SHP77 treated with DMSO at 0.1 percent for 48 hours (cell line): ENCODE measurements around the gene CABP1.

ENCODE experiments used
- DNase-seq: peaks from one replicate; lab custom pipeline; 2025; lab: John Stamatoyannopoulos, UW

The CABP1 gene

GRCh38 chr12:120631097-120631496, 9.3 kb upstream of the CABP1 start:
- DNase-seq = no peak

DNA sequence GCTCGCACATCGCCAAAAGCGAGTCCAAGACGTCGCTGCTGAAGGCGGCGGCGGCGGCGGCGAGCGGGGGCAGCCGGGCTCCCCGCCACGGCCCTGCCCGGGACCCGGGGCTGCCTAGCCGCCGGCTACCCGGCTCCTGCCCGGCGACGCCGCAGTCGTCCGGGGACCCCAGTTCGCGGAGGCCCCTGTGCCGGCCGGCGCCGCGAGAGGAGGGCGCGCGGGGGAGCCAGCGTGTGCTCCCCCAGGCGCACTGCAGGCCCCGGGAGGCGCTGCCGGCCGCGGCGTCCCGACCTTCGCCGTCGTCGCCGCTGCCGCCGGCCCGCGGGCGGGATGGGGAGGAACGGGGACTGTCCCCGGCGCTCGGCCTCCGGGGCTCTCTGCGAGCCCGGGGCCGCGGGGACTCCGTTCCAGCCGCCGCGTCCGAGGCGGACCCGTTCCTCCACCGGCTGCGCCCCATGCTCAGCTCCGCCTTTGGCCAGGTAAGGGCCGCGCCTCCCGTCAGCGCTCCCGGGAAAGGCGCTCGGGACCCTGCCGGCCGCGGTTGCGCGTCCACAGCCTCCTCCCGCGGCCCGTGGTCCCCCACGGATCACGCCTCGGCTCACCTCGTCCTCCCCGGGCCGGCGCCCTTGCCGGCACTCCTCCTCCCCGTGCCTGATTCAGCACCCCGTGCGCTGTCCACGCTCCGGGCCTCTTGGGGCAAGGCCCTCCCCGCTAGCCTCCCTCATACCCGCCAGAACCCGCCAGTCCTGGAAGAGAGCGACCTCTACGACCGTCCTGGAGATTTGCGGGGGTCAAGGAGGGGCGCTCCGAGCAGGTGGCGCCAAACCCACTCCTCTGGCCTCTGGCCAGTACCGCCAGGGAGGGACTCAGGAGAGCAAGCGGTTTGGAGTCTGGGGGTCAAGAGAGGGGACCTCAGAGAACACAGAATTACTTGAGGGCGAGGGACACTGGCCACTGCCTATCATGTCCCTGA, 721 bp downstream of the CABP1 start:
- no peak for DNase-seq

GRCh38 chr12:120642121-120642520, 1.7 kb downstream of the CABP1 start:
- DNase-seq = no peak

- no peak for DNase-seq
Measured at GRCh38 chr12:120642826-120643225, 2.4 kb downstream of the CABP1 start.

- DNase-seq = no peak
Measured at GRCh38 chr12:120643574-120643973, 3.1 kb downstream of the CABP1 start.

DNA sequence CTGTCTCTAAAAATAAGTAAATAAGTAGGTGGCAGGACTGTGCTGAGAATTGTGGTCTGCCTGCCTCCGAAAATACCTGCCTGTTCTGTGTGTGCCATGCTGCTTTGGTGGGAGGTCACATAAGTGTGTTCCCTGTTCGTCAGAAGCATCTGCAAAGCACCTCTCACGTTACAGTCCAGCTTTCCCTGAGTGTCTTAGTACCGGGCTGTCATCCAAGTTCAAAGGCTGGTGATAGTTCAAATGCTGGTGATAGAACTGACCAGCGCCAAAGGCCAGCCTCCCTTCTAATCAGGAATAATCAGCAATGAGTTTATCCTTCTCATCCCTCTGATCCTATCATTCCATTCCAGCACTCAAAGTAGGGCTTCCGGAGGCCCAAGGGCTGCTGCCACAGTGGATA, 5.6 kb downstream of the CABP1 start:
- DNase-seq = no peak

DNA sequence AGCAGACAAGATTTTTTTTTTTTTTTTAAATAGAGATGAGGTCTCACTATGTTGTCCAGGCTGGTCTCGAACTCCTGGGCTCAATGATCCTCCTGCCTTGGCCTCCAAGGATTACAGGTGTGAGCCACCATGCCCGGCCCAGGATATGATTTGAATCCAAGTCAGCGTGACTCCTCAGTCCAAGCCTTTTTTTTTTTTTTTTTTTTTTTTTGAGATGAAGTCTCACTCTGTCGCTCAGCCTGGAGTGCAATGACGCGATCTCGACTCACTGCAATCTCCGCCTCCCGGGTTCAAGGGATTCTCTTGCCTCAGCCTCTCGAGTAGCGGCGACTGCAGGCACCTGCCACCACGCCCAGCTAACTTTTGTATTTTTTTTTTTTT, 6.9 kb downstream of the CABP1 start:
- DNase-seq = no peak

- DNase-seq = no peak
Measured at GRCh38 chr12:120649442-120650232, 9.2 kb downstream of the CABP1 start.

- no peak for DNase-seq
Measured at GRCh38 chr12:120650233-120650690, 9.8 kb downstream of the CABP1 start.

DNA sequence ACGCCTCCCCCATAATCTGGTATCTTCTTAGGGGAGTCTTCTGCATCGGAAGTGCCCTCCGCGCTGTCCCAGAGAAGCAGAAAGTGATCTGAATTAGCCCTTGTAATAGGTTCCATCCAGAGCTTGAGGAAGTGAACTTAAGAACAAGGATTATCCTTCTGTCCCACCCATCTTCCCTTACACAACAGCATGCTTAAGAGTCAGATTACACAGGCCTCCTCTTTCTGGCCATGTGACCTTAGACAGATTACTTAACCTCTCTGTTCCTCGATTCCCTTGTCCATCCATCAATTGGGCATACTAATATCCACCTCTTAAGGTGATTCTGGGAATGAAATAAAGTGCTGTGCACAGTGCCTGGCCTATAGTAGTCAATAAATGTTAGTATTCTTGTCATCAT, 11.4 kb downstream of the CABP1 start:
- no peak for DNase-seq

DNA sequence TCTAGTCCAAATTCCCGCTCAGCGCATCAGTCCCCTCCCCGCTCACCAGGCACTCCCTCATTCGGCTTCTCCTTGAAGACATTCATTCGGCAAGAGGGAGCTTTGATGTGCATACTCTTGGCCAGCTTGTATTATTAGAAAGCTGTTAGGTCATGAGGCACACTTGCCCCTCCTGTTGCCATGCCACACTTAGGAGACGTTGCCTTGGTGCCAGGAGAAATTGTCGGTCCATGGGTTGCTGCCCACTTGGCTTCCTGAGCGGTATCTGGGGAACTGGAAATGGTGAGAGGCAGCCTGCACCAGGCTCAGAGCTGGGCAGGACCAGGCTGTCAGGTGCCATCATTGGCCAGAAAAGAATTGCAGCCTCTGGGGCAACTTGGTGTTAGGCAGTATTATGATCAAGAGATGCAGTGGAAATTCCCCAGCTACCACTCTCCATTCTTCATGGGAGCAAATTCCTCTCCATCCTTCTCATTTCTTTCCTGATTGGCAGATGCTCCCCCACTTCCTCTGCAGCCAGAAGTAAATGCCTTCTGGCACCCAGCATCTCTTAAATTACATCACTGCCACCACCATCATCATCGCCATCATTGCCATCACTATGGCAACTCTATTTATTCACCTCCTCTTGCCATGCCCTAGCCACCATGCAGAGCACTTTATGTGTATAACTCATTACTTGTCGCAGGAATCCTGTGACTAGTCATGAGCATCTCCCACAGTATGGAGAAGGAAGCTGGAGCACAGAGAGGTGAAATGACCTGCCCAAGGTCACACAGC, 12.4 kb downstream of the CABP1 start:
- DNase-seq = no peak

DNA sequence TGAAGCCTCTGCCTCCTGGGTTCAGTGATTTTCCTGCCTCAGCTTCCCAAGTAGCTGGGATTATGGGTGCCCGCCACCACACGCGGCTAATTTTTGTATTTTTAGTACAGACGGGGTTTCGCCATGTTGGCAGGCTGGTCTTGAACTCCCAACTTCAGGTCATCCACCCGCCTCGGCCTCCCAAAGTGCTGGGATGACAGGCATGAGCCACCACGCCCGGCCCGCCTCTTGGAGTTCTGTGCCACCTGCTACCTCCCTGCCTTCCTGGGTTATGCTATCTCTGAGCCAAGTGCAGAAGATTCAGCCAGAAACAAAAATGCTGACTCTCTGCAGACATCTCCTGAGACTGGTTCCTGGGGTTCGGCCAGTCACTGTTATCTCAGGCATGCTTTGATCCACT, 13.2 kb downstream of the CABP1 start:
- DNase-seq = no peak

- no peak for DNase-seq
Measured at GRCh38 chr12:120654656-120655055, 14.2 kb downstream of the CABP1 start.

DNA sequence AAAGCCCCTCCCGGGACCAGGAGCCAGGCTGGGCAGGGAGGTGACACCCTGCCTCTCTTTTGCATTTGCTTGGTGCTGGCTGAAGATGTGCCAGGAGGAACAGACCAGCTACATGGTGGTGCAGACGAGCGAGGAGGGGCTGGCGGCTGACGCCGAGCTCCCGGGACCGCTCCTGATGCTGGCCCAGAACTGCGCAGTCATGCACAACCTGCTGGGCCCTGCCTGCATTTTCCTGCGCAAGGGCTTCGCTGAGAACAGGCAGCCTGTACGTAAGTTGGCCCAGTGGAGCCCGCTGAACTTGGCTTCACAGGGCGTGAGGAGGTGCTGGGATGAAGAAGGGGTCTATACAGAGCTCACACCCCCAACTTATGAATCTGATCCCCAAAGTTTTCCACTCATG, 15.6 kb downstream of the CABP1 start:
- DNase-seq = no peak

GRCh38 chr12:120658286-120659150, 18.1 kb downstream of the CABP1 start:
- DNase-seq = no peak

DNA sequence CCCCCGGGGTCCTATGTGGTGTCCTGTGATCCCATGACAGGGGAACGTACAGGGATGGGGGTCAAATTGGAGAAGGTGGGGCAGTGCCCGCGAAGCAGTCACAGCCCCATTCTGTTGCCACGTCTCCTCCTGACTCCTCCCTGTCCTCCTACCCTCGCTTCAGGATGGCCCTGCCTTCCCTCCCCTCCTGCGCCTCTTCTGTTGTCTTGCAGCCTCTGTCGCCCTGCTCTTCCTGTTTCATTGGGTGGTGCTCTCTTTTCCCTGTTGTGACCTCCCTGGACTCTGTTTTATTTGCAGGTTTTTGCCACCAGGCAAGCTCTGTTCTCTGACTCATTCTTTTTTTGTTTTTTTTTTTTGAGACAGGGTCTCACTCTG, 18.7 kb downstream of the CABP1 start:
- DNase-seq = no peak

GRCh38 chr12:120661432-120661831, 21.0 kb downstream of the CABP1 start:
- no peak for DNase-seq

GRCh38 chr12:120662879-120663278, 22.5 kb downstream of the CABP1 start:
- no peak for DNase-seq

- DNase-seq = no peak
Measured at GRCh38 chr12:120663741-120664140, 23.3 kb downstream of the CABP1 start.

- DNase-seq = no peak
Measured at GRCh38 chr12:120666571-120667390, 26.4 kb downstream of the CABP1 start.
